CD14-positive monocyte (primary cell): ENCODE data around the gene HEBP1. TPM values are rescaled to one million over a fixed set of nuclear protein-coding genes. Genes with fewer than 3 reads are reported as not detected.
A peak's percentile ranks its signal among the peaks of the same experiment; 100 is the strongest.

ENCODE experiments used
- DNase-seq, 3 donors: peaks; one replicate each; pipeline ENCODE4 v3.0.0-alpha.2; 2011 to 2022
- H2AFZ ChIP-seq: 2 replicates; pipeline ENCODE4 v1.6.0; 2012; ENCODE audit warnings: mild to moderate bottlenecking, low read depth, low read length, inconsistent platforms; ENCODE audit not compliant: insufficient read depth, poor library complexity, severe bottlenecking
- H3K27ac ChIP-seq, 2 donors: 1 replicate in 1 of 2; 2 replicates in 1 of 2; pipeline ENCODE4 v1.5.1; 2012 to 2013; ENCODE audit warnings: low read length in 2 of 2, control low read depth in 1 of 2, inconsistent platforms in 1 of 2, low read depth in 1 of 2, mild to moderate bottlenecking in 1 of 2
- H3K27me3 ChIP-seq, 2 donors: one replicate each; pipeline versions ENCODE4 v1.6.0 to v1.6.1; 2011 to 2013; ENCODE audit warnings: low read length in 2 of 2; ENCODE audit not compliant: control insufficient read depth in 2 of 2, insufficient read depth in 2 of 2
- H3K36me3 ChIP-seq, 2 donors: replicated peaks in 1 of 2; 1 replicate in 1 of 2; 2 replicates in 1 of 2; pipeline versions ENCODE4 v1.5.1 to v1.6.1; 2012 to 2013; ENCODE audit warnings: low read length in 2 of 2, control low read depth in 1 of 2, inconsistent platforms in 1 of 2, mild to moderate bottlenecking in 1 of 2; ENCODE audit not compliant: insufficient read depth in 2 of 2, control insufficient read depth in 1 of 2
- H3K4me1 ChIP-seq, 2 donors: 1 replicate in 1 of 2; 2 replicates in 1 of 2; pipeline versions ENCODE4 v1.5.1 to v1.6.1; 2012 to 2013; ENCODE audit warnings: low read length in 2 of 2, control low read depth in 1 of 2, inconsistent platforms in 1 of 2, mild to moderate bottlenecking in 1 of 2, moderate library complexity in 1 of 2; ENCODE audit not compliant: insufficient read depth in 2 of 2, control insufficient read depth in 1 of 2
- H3K4me2 ChIP-seq: replicated peaks from 2 replicates; pipeline ENCODE3; 2012; ENCODE audit warnings: low read length, moderate library complexity, mild to moderate bottlenecking; ENCODE audit not compliant: poor library complexity, severe bottlenecking; ENCODE audit errors: extremely low read depth
- H3K4me3 ChIP-seq, 3 experiments: fragments of 200-600 bp in 1 of 3; sonication (generic) in 1 of 3; replicated peaks in 1 of 3; 1 replicate in 2 of 3; 2 replicates in 1 of 3; pipeline ENCODE4 v1.5.1; 2011 to 2013; ENCODE audit warnings: low read length in 3 of 3, mild to moderate bottlenecking in 3 of 3, control low read depth in 2 of 3, low read depth in 2 of 3, inconsistent platforms in 1 of 3, moderate library complexity in 1 of 3
- H3K79me2 ChIP-seq: 2 replicates; pipeline ENCODE4 v1.6.0; 2012; ENCODE audit warnings: mild to moderate bottlenecking, control low read depth, inconsistent platforms, low read length, moderate library complexity; ENCODE audit not compliant: insufficient read depth
- H3K9ac ChIP-seq: 2 replicates; pipeline ENCODE4 v1.6.0; 2017; ENCODE audit warnings: low read length, mild to moderate bottlenecking; ENCODE audit not compliant: insufficient read depth, poor library complexity, severe bottlenecking
- H3K9me3 ChIP-seq, 2 donors: replicated peaks in 1 of 2; 1 replicate in 1 of 2; 2 replicates in 1 of 2; pipeline versions ENCODE4 v1.5.1 to v1.6.1; 2012 to 2013; ENCODE audit warnings: low read length in 2 of 2, control low read depth in 1 of 2; ENCODE audit not compliant: control insufficient read depth in 1 of 2, insufficient read depth in 1 of 2
- H4K20me1 ChIP-seq: 2 replicates; pipeline ENCODE4 v1.6.0; 2012; ENCODE audit warnings: mild to moderate bottlenecking, low read length, control low read depth, moderate library complexity; ENCODE audit not compliant: insufficient read depth
- H3K27ac Mint-ChIP-seq, 7 donors: one replicate each; pipeline ENCODE4 v1.8.0; 2020; ENCODE audit warnings: mild to moderate bottlenecking in 7 of 7, mixed read lengths in 7 of 7, moderate library complexity in 6 of 7, inconsistent platforms in 2 of 7
- H3K27me3 Mint-ChIP-seq, 3 donors: one replicate each; pipeline ENCODE4 v1.8.0; 2021 to 2022; ENCODE audit warnings: low read depth in 3 of 3, mild to moderate bottlenecking in 3 of 3, mixed read lengths in 3 of 3, moderate library complexity in 3 of 3, inconsistent platforms in 1 of 3
- H3K36me3 Mint-ChIP-seq, 2 donors: one replicate each; pipeline ENCODE4 v1.8.0; 2020; ENCODE audit warnings: mixed read lengths in 2 of 2, inconsistent platforms in 1 of 2, mild to moderate bottlenecking in 1 of 2
- H3K4me1 Mint-ChIP-seq: one replicate; pipeline ENCODE4 v1.8.0; 2020; ENCODE audit warnings: mild to moderate bottlenecking, mixed read lengths
- H3K4me3 Mint-ChIP-seq, 2 donors: one replicate each; pipeline ENCODE4 v1.8.0; 2020; ENCODE audit warnings: mild to moderate bottlenecking in 2 of 2, mixed read lengths in 2 of 2, moderate library complexity in 1 of 2
- H3K9me3 Mint-ChIP-seq, 7 donors: one replicate each; pipeline ENCODE4 v1.8.0; 2020 to 2022; ENCODE audit warnings: mixed read lengths in 7 of 7, mild to moderate bottlenecking in 6 of 7, moderate library complexity in 6 of 7, inconsistent platforms in 2 of 7
- WGBS: methylation state at CpG from one replicate; pipeline ENCODE4 v1.1.5; 2013; ENCODE audit warnings: missing lambda C conversion rate; ENCODE audit not compliant: insufficient coverage; 5-methylcytosine and 5-hydroxymethylcytosine counted together
- intact Hi-C, 2 donors: fragments of 100-400 bp; cut with micrococcal nuclease; formaldehyde crosslinking; loops; one replicate each; pipeline versions ENCODE4 v1.15.0 to v1.15.1; 2023
- polyA plus RNA-seq, 3 donors: library from polyadenylated mRNA; depleted of rRNA in 1 of 3; unstranded in 2 of 3; stranded (reverse) in 1 of 3; fragments of 300-500 nt in 2 of 3; fragments of >200 nt in 1 of 3; fragmentation: Illumina TruSeq in 2 of 3; gene quantifications; 1 replicate in 2 of 3; 2 replicates in 1 of 3; pipeline ENCODE4 v1.2.3, GENCODE V29; 2012 to 2021
- TF ChIP-seq, protein P1 (sequence below): fragments of 200-600 bp; IDR thresholded peaks from one replicate; pipeline ENCODE4 v1.8.0; 2022; ENCODE audit warnings: antibody characterized with exemption, mild to moderate bottlenecking

The HEBP1 gene
- polyA plus RNA-seq, 3 donors, result 33.4 to 89.3 (median 71.3) TPM

- Mint-ChIP-seq H3K4me3 (no peak overlapping the region), H3K4me1 (no peaks in the 10 kb centered on the region), H3K27me3 (peaks cover 0 to 1% (median 0%) of the 10 kb centered on the region in 3 donors), H3K36me3 (peaks cover 50 to 62% of the 10 kb centered on the region in 2 donors), H3K9me3 (no peaks in the 10 kb centered on the region), H3K27ac (no peak overlapping the region)
- Histone ChIP-seq H3K9me3 (no peaks in the 10 kb centered on the region), H3K4me2 (no peak overlapping the region), H2AFZ (no peak overlapping the region), H3K27me3 (no peaks in the 10 kb centered on the region), H3K4me1 (no peaks in the 10 kb centered on the region), H3K9ac (no peak overlapping the region), H3K27ac (no peak overlapping the region), H4K20me1 (no peaks in the 10 kb centered on the region), H3K36me3 (peaks cover 65 to 95% of the 10 kb centered on the region in 2 donors), H3K79me2 (no peaks in the 10 kb centered on the region), H3K4me3 (no peak overlapping the region)
- TF ChIP-seq, protein P1, sequence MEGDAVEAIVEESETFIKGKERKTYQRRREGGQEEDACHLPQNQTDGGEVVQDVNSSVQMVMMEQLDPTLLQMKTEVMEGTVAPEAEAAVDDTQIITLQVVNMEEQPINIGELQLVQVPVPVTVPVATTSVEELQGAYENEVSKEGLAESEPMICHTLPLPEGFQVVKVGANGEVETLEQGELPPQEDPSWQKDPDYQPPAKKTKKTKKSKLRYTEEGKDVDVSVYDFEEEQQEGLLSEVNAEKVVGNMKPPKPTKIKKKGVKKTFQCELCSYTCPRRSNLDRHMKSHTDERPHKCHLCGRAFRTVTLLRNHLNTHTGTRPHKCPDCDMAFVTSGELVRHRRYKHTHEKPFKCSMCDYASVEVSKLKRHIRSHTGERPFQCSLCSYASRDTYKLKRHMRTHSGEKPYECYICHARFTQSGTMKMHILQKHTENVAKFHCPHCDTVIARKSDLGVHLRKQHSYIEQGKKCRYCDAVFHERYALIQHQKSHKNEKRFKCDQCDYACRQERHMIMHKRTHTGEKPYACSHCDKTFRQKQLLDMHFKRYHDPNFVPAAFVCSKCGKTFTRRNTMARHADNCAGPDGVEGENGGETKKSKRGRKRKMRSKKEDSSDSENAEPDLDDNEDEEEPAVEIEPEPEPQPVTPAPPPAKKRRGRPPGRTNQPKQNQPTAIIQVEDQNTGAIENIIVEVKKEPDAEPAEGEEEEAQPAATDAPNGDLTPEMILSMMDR, result no peak
- WGBS, result no CpG with 5 or more reads among the region's 5 CpGs
- no peak for DNase-seq
- intact Hi-C loops, result loop anchor here (5.0 to 10.0 kb wide), 2 partner anchors 67 to 69 kb away; no protein-coding TSS in a partner anchor
Observed at GRCh38 chr12:12984149-12984548, 15.9 kb downstream of the HEBP1 start.

DNA sequence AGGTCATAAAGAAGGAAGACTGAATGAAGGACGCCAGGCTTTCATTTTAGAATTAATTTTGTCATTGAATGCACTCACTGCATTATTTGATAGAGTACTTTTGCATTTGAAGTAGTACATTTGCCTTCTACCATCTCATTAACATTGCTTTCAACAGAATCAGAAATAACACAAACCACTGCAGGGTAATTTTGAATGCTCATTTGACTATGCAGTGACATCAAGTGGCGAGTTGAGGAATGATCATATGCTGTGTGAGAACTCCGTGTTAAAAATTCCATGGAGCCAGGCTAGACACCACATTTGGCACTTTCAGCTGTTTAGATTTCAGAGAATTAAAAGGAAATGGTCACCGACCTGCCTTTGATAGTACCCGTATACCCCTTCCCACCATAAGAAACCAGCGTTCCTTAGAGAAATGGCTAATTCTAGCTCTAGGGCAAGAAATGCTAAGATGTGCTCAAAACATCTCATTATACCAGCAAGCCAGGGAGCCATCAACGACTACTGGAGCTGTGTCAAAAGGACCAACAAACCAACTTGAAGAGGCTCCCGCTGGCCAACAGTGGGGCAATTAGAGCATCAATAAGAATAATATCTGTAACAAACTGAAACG is 16.5 kb downstream of the HEBP1 start:
- Histone ChIP-seq H3K4me3 (no peak overlapping the region), H3K79me2 (no peaks in the 10 kb centered on the region), H2AFZ (no peak overlapping the region), H3K36me3 (peaks cover 63 to 95% of the 10 kb centered on the region in 2 donors), H3K4me2 (no peak overlapping the region), H4K20me1 (no peaks in the 10 kb centered on the region), H3K27me3 (no peaks in the 10 kb centered on the region), H3K4me1 (no peaks in the 10 kb centered on the region), H3K9ac (no peak overlapping the region), H3K27ac (no peak overlapping the region), H3K9me3 (no peaks in the 10 kb centered on the region)
- Mint-ChIP-seq H3K27me3 (peaks cover 0 to 1% (median 0%) of the 10 kb centered on the region in 3 donors), H3K36me3 (peaks cover 46 to 57% of the 10 kb centered on the region in 2 donors), H3K9me3 (no peaks in the 10 kb centered on the region), H3K4me3 (no peak overlapping the region), H3K27ac (no peak overlapping the region), H3K4me1 (no peaks in the 10 kb centered on the region)
- WGBS, result 83% methylated on average over 1 of the region's 9 CpGs
- intact Hi-C loops, result loop anchor here (5.0 to 10.0 kb wide), 2 partner anchors 66 to 69 kb away; no protein-coding TSS in a partner anchor
- DNase-seq, result no peak
- TF ChIP-seq, protein P1, result peak; percentile 57
